Gastrocnemius medialis (tissue), 4 donors: ENCODE measurements around the gene ARID3B.

Experiments used
- POLR2A ChIP-seq, 2 donors: fragments of 450-650 bp; IDR thresholded peaks; one replicate each; pipeline ENCODE4 v1.6.1; 2017; ENCODE audit warnings: antibody characterized with exemption in 2 of 2, mild to moderate bottlenecking in 2 of 2, moderate library complexity in 2 of 2
- TF ChIP-seq, protein P1 (sequence below), 5 experiments: fragments of 450-650 bp in 3 of 5; fragments of 200-600 bp in 2 of 5; sonication (generic) in 2 of 5; IDR thresholded peaks in 4 of 5; conservative IDR thresholded peaks in 1 of 5; 1 replicate in 4 of 5; 2 replicates in 1 of 5; pipeline ENCODE4 v1.5.1; 2016 to 2019; ENCODE audit warnings: antibody characterized with exemption in 5 of 5, mild to moderate bottlenecking in 3 of 5, moderate library complexity in 3 of 5

DNA sequence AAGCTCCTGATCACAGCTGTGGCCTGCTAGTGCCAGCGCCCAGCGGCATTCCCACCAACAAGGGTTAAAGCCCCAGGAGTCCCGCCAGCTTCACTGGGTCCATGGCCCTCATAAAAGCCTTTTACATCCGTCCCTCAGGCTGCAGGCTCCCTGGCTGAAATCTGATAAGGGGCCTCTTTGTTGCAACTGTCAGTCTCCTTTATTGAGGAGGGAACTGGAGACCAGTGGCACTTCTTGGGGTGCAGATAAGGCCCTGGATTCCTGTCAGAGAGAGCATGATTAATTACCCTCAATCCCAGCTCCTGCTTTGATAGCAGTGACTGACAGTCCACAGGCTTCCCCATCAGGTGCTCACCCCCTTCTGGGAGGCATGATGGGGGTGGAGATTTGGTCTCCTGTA, 43.8 kb downstream of the ARID3B start:
- TF ChIP-seq, protein P1, sequence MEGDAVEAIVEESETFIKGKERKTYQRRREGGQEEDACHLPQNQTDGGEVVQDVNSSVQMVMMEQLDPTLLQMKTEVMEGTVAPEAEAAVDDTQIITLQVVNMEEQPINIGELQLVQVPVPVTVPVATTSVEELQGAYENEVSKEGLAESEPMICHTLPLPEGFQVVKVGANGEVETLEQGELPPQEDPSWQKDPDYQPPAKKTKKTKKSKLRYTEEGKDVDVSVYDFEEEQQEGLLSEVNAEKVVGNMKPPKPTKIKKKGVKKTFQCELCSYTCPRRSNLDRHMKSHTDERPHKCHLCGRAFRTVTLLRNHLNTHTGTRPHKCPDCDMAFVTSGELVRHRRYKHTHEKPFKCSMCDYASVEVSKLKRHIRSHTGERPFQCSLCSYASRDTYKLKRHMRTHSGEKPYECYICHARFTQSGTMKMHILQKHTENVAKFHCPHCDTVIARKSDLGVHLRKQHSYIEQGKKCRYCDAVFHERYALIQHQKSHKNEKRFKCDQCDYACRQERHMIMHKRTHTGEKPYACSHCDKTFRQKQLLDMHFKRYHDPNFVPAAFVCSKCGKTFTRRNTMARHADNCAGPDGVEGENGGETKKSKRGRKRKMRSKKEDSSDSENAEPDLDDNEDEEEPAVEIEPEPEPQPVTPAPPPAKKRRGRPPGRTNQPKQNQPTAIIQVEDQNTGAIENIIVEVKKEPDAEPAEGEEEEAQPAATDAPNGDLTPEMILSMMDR (IDR thresholded peaks at IDR 0.05 in 4 of 5, conservative IDR thresholded peaks at IDR 0.05 in 1 of 5), result no peak
- no peak for TF ChIP-seq POLR2A (IDR thresholded peaks at IDR 0.05)
